Erythroblast (primary cell): ENCODE results near the gene BIRC2.

Source experiments
- GATA1 ChIP-seq: IDR thresholded peaks from 2 replicates; pipeline ENCODE4 v1.6.1; 2011; ENCODE audit warnings: low read depth, mild to moderate bottlenecking, control low read depth, low read length, moderate library complexity
- POLR2A ChIP-seq: IDR thresholded peaks from 2 replicates; pipeline ENCODE4 v1.6.1; 2011; ENCODE audit warnings: mild to moderate bottlenecking, low read length

DNA sequence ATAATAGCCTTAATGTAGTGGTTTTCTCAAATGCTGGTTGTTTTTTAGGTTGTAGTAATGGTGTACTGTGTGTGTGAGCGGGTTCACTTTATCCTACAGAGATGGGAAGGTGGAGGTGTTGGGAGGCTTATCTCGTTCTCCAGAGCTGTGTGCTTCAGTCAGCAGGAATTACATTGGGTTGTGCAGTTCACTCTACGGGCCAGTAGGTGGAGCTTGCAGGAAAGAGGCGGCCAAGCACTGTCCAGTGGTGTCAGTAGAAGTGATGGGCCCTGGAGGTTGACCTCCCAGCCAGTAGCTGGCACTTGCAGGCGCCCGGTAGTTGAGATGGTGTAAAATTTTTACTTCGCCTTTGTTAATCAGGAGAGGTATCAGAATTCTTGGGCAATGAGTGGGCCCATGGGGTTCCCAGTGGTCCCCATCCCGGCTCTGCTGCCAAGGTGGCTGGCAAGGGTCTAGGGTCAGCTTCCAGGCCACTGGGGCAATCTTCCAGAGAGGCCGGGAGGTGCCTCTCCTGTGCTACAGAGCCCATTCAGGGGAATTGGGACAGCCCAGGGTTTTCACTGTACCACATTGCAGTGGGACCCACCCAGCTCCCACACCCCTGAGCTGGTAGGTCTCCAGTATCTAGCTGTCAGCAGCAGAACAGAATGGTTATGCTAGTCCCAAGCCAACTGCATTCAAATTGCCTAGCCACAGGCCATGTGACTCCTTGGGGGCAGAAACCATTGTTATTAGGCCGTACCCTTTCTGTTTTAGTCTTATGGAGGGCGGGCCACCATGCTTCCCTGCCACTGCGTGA lies 43.9 kb downstream of the BIRC2 start:
- TF ChIP-seq POLR2A (no peak), GATA1 (no peak)
